Panc1 (cell line): ENCODE data around the gene DLL1.

Source experiments
- POLR2AphosphoS5 ChIP-seq: IDR thresholded peaks from 2 replicates; pipeline ENCODE4 v1.6.1; 2012; ENCODE audit warnings: mild to moderate bottlenecking, low read depth, low read length, moderate library complexity
- TCF7L2 ChIP-seq: IDR thresholded peaks from 2 replicates; pipeline ENCODE4 v1.6.1; 2011; ENCODE audit warnings: mild to moderate bottlenecking, low read depth, low read length, inconsistent platforms

- TF ChIP-seq TCF7L2 (no peak), POLR2AphosphoS5 (no peak)
Observed at GRCh38 chr6:170253910-170254269, 37.0 kb downstream of the DLL1 start.
